OCI-M2 (cell line): Measurements from ENCODE around the gene SLC37A3.
"Not testable (repeated sequence)": the region's sequence is repeated elsewhere in the genome, so short reads cannot be mapped to it uniquely, and the experiment has no call there.

Experiments used
- DNase-seq: peaks from one replicate; lab custom pipeline; 2025; ENCODE audit not compliant: unreplicated experiment; lab: John Stamatoyannopoulos, UW

The SLC37A3 gene

GRCh38 chr7:140315498-140316164, 82.7 kb downstream of the SLC37A3 start:
- no peak for DNase-seq

- no peak for DNase-seq
Measured at GRCh38 chr7:140314573-140315480, 83.5 kb downstream of the SLC37A3 start.

- no peak for DNase-seq
Measured at GRCh38 chr7:140312141-140312846, 86.0 kb downstream of the SLC37A3 start.

- not testable (repeated sequence) for DNase-seq
Measured at GRCh38 chr7:140311128-140311527, 87.2 kb downstream of the SLC37A3 start.

GRCh38 chr7:140310337-140311002, 87.9 kb downstream of the SLC37A3 start:
- DNase-seq: no peak

- no peak for DNase-seq
Measured at GRCh38 chr7:140308060-140308459, 90.3 kb downstream of the SLC37A3 start.

- no peak for DNase-seq
Measured at GRCh38 chr7:140304191-140304799, 94.0 kb downstream of the SLC37A3 start.

GRCh38 chr7:140300243-140301136, 97.8 kb downstream of the SLC37A3 start:
- no peak for DNase-seq

- no peak for DNase-seq
Measured at GRCh38 chr7:140298213-140298612, 100.1 kb downstream of the SLC37A3 start.

GRCh38 chr7:140297192-140297591, 101.1 kb downstream of the SLC37A3 start:
- DNase-seq: no peak

- no peak for DNase-seq
Measured at GRCh38 chr7:140295224-140295738, 103.0 kb downstream of the SLC37A3 start.

- DNase-seq: no peak
Measured at GRCh38 chr7:140294454-140294853, 103.9 kb downstream of the SLC37A3 start.

- no peak for DNase-seq
Measured at GRCh38 chr7:140292438-140292837, 105.9 kb downstream of the SLC37A3 start.

- no peak for DNase-seq
Measured at GRCh38 chr7:140289804-140290203, 108.5 kb downstream of the SLC37A3 start.

GRCh38 chr7:140287988-140288387, 110.3 kb downstream of the SLC37A3 start:
- DNase-seq: no peak

GRCh38 chr7:140285938-140286337, 112.4 kb downstream of the SLC37A3 start:
- DNase-seq: no peak

GRCh38 chr7:140284062-140284461, 114.3 kb downstream of the SLC37A3 start:
- no peak for DNase-seq
